ENCODE data around the gene GALK2.

Gene GALK2

DNA sequence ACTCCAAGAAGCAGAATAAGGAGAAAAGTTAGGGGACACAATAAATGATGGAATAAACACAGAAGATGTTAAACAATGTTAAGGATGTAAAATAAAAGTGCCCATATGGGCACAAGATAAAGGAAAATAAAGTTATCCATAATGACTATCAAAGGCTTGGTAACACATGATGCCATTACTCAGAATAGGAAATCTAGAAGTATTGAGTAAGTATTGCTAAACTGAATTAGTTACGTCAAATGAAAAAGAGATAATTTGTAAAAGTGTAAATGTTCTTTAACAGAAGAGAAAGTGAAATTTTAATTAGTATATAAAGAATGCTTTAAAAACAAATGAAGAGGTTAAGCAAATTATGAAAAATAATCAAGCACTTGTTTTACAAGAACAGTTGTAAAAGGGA is 21.3 kb upstream of the GALK2 start:
- TF ChIP-seq, protein P1, sequence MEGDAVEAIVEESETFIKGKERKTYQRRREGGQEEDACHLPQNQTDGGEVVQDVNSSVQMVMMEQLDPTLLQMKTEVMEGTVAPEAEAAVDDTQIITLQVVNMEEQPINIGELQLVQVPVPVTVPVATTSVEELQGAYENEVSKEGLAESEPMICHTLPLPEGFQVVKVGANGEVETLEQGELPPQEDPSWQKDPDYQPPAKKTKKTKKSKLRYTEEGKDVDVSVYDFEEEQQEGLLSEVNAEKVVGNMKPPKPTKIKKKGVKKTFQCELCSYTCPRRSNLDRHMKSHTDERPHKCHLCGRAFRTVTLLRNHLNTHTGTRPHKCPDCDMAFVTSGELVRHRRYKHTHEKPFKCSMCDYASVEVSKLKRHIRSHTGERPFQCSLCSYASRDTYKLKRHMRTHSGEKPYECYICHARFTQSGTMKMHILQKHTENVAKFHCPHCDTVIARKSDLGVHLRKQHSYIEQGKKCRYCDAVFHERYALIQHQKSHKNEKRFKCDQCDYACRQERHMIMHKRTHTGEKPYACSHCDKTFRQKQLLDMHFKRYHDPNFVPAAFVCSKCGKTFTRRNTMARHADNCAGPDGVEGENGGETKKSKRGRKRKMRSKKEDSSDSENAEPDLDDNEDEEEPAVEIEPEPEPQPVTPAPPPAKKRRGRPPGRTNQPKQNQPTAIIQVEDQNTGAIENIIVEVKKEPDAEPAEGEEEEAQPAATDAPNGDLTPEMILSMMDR (IDR thresholded peaks at IDR 0.05; ENCODE audit: low read depth, low read length): no peak
- DNase-seq (ENCODE audit: low read depth in 2 of 2): no peak

DNA sequence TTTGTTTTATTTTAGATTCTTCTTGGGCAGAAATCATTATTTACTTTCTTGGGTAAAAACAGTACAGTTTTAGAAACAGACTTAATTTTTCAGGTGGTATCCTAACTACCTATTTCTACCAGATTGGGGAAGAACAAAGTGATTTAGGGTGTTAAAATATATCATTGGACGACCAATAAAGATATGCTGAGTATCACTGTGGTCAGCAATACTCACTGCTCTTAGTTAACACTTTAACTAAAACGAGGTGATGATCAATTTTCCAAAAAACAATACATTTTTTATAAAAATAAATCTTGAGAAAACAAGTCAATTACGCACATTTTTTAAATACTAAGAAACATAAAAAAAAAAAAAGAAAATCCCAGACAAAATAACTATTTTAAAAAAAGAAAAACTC is 18.2 kb upstream of the GALK2 start:
- DNase-seq (ENCODE audit: low read depth in 2 of 2): no peak
- TF ChIP-seq, protein P1 (IDR thresholded peaks at IDR 0.05; ENCODE audit: low read depth, low read length): no peak
- no peak overlapping the region for H3K4me3 ChIP-seq (replicated peaks in 1 of 2; ENCODE audit: low read depth in 2 of 2, low read length in 2 of 2)

More for the DNA sequence above, 21.3 kb upstream of the GALK2 start:
- H3K4me3 ChIP-seq (replicated peaks in 1 of 2; ENCODE audit: low read depth in 2 of 2, low read length in 2 of 2): no peak overlapping the region

DNA sequence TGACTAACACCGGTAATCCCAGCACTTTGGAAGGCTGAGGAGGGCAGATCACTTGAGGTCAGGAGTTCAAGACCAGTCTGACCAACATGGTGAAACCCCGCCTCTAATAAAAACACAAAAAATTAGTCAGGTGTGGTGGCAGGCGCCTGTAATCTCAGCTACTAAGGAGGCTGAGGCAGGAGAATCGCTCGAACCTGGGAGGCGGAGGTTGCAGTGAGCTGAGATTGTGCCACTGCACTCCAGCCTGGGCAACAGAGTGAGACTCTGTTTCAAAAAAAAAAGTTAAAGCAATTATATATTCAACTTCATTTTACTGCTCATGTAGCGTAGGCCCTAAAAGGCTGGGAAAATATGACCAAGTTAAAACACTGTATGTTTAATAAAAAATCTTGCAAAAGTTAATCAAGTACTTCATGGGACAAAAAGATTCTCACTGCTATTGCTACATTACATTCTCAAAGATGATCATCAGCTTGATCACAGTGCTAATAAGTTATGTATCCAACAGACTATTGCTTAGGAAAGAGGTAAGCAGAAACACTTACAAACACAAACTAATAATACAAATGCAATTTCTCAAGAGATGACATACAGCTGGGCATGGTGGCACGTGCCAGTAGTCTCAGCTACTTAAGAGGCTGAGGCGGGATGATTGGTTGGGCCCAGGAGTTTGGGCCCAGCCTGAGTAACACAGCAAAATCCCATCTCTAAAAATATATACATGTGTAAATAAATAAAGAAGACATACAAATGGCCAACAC is 17.3 kb upstream of the GALK2 start:
- H3K4me3 ChIP-seq (replicated peaks in 1 of 2; ENCODE audit: low read depth in 2 of 2, low read length in 2 of 2): no peak overlapping the region
- TF ChIP-seq, protein P1 (IDR thresholded peaks at IDR 0.05; ENCODE audit: low read depth, low read length): no peak

DNA sequence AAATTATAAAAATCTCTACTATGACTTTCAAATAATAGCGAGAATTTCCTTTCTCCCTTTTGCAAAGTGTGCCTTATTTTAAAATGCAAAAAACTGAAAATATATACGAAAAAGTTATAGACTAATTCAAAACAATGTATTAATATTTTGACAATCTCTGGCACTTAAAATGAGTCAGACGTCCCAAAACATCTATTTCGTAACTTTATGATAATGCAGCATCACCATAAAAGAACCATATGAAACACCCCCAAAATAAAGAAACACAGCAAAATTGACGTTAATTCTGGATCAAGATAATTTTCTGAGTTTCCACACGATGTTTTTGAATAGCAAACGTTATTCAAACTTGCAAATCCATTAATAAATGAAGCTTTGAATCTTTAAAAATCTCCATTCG is 15.7 kb upstream of the GALK2 start:
- TF ChIP-seq, protein P1 (IDR thresholded peaks at IDR 0.05; ENCODE audit: low read depth, low read length): no peak
- peak overlapping the region; percentile 73 to 95 for H3K4me3 ChIP-seq (replicated peaks in 1 of 2; ENCODE audit: low read depth in 2 of 2, low read length in 2 of 2)
- DNase-seq (ENCODE audit: low read depth in 2 of 2): peak; percentile 11 to 41

More for the DNA sequence above, 17.3 kb upstream of the GALK2 start:
- DNase-seq (ENCODE audit: low read depth in 2 of 2): no peak

DNA sequence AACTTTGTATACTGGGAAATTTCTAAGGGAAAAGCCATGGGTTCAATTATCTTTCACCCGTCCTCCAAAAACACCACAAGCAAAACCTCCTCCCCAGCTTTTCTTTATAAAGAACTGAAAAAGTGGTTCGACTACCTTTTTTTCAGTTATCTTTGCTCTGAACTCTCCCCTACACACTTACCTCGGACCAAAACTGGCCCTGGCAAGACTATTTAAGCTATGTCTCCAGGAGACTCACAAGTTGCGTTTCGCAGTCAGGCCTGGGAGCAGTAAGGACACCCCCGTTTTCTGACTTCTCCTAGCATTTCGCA is 15.3 kb upstream of the GALK2 start:
- TF ChIP-seq, protein P1 (IDR thresholded peaks at IDR 0.05; ENCODE audit: low read depth, low read length): no peak
- H3K4me3 ChIP-seq (replicated peaks in 1 of 2; ENCODE audit: low read depth in 2 of 2, low read length in 2 of 2): peak overlapping the region; percentile 73 to 95
- peak in 1 of 2 donors; percentile 28 for DNase-seq (ENCODE audit: low read depth in 2 of 2)

DNA sequence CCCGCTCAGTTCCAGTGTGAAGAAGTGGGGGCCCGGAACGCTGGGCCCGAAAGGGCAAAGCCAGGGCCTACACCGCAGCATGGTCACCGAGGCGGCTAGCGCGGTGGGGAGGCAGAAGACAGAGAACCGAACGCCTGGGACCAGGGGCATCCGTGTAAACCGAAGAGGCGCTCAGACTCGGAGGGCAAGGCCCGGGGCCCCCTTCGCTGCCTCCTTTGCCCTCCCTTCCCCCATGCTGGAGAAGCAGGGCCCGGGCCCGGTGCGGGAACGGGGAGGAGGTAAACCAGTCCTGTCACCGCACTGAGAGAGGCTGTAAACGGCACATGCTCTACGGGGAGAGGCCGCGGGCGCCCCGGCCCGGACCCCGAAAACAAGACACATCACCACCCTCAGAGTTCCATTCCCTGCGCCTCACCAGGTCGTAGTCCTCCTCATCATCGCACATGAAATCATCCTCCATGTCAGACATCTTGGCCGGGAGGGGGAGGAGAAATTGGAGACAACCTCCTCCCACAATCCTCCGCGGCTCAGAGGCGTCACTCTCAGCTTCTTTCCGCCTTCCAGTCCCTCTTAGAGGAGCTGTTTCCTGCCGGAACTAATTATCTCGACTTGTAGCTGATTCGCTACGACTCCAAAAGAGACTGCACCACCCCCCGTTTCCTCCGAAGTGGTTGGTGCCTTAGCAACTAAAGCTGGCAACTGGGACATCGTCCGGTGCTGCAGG is 14.8 kb upstream of the GALK2 start, which contains the start of gene COPS2:
Gene COPS2, minus strand, starts transcription at position 490 of the 724 bp plus-strand sequence. Its CDS starts 21 bp downstream, at position 469.
- TF ChIP-seq, protein P1 (IDR thresholded peaks at IDR 0.05; ENCODE audit: low read depth, low read length): no peak
- DNase-seq (ENCODE audit: low read depth in 2 of 2): peak; percentile 99 to 100

More for the DNA sequence above, 14.8 kb upstream of the GALK2 start, which contains the start of gene COPS2:
- H3K4me3 ChIP-seq (replicated peaks in 1 of 2; ENCODE audit: low read depth in 2 of 2, low read length in 2 of 2): peak within 1 kb of the TSS; percentile 73 to 95

All from cardiac fibroblast (primary cell).